Small intestine (tissue), 7 donors: Measurements from ENCODE around the gene CDC6. TPM values are rescaled to one million over a fixed set of nuclear protein-coding genes. Genes with fewer than 3 reads are reported as not detected.

Source experiments
- DNase-seq, 2 donors: peaks; one replicate each; pipeline versions ENCODE4 v3.0.0 to v3.0.0-alpha.2; 2013
- FAIRE-seq: peaks from 2 replicates; lab custom pipeline; 2012; peaks lifted over from hg19 to GRCh38; lab: Jason Lieb, UNC
- H3K27ac ChIP-seq, 3 donors: one replicate each; pipeline ENCODE4 v1.5.1; 2013; ENCODE audit warnings: low read length in 2 of 3, mild to moderate bottlenecking in 2 of 3, control low read depth in 1 of 3, inconsistent platforms in 1 of 3, low read depth in 1 of 3, moderate library complexity in 1 of 3
- H3K27me3 ChIP-seq, 3 donors: one replicate each; pipeline ENCODE4 v1.6.1; 2013; ENCODE audit warnings: low read length in 3 of 3, inconsistent platforms in 1 of 3; ENCODE audit not compliant: control insufficient read depth in 3 of 3, insufficient read depth in 3 of 3
- H3K36me3 ChIP-seq, 3 donors: one replicate each; pipeline ENCODE4 v1.6.1; 2013; ENCODE audit warnings: low read length in 3 of 3, inconsistent platforms in 1 of 3, low read depth in 1 of 3, mild to moderate bottlenecking in 1 of 3, moderate library complexity in 1 of 3; ENCODE audit not compliant: control insufficient read depth in 3 of 3, insufficient read depth in 2 of 3
- H3K4me1 ChIP-seq, 3 donors: one replicate each; pipeline ENCODE4 v1.6.1; 2013; ENCODE audit warnings: low read length in 2 of 3, inconsistent platforms in 1 of 3, low read depth in 1 of 3, mild to moderate bottlenecking in 1 of 3, moderate library complexity in 1 of 3; ENCODE audit not compliant: control insufficient read depth in 3 of 3, insufficient read depth in 2 of 3
- H3K4me3 ChIP-seq, 3 donors: one replicate each; pipeline ENCODE4 v1.5.1; 2013; ENCODE audit warnings: low read length in 3 of 3, control low read depth in 1 of 3, inconsistent platforms in 1 of 3, low read depth in 1 of 3, mild to moderate bottlenecking in 1 of 3, moderate library complexity in 1 of 3
- H3K9me3 ChIP-seq, 2 donors: one replicate each; pipeline ENCODE4 v1.6.1; 2013; ENCODE audit warnings: low read depth in 1 of 2, low read length in 1 of 2; ENCODE audit not compliant: control insufficient read depth in 2 of 2, insufficient read depth in 1 of 2
- WGBS, 3 donors: extraction: QIAGEN DNeasy Blood & Tissue Kit; methylation state at CpG; one replicate each; pipeline ENCODE4 v1.1.7; 2013; 5-methylcytosine and 5-hydroxymethylcytosine counted together
- polyA plus RNA-seq, 4 donors: library from polyadenylated mRNA; stranded (reverse) in 3 of 4; unstranded in 1 of 4; fragments of 200-250 nt in 3 of 4; fragments of 120-200 nt in 1 of 4; gene quantifications; one replicate each; pipeline versions ENCODE4 v1.2.1 to v1.2.3, GENCODE V29; 2013
- donor health status: healthy with polysubstance abuse.
- donor health status: control.
- donor health status: control.
- donor health status: Bipolar disorder and iron deficiency.
- donor health status: healthy.

Gene CDC6
- polyA plus RNA-seq, 4 donors = 2.5 to 11.5 (median 7.3) TPM

DNA sequence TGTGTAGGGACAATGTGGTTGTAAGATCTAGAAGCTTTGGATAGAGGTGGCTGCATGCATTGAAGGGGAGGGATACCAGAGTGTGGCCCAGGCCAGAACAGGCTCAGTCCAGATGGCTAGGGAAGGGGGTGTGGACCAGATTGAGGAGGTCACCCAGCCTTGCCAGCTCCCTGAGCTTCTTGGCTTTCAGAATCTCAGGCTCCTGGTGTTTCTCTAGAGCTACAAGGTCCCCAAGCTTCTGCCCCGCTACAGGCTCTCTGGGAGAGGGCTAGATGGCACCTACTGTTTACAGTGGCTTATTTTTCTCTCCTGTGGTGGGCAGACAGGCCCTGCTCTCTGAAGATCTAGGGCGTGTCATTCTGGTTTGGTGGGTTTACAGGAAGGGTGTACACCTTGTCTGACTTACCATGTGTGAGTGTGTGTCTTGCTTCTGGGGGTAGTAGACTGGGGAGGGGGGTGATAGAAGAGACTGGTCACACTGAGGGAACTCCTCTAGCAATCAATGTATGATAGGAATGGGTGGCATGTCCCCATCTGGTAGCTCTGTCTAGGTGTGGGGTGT is 22.4 kb downstream of the CDC6 start:
- peak overlapping the region in 2 of 3 donors; percentile 24 to 66 for H3K27ac ChIP-seq
- no peaks in the 10 kb centered on the region for H3K9me3 ChIP-seq
- H3K36me3 ChIP-seq = no peaks in the 10 kb centered on the region
- H3K4me3 ChIP-seq = peak overlapping the region in 1 of 3 donors; percentile 71
- DNase-seq = no peak
- H3K4me1 ChIP-seq = peaks cover 15 to 60% (median 33%) of the 10 kb centered on the region in 3 donors
- 60 to 75% (median 72%) methylated on average over 2 of the region's 2 CpGs for WGBS, 3 donors
- no peaks in the 10 kb centered on the region for H3K27me3 ChIP-seq
- FAIRE-seq = no peak

DNA sequence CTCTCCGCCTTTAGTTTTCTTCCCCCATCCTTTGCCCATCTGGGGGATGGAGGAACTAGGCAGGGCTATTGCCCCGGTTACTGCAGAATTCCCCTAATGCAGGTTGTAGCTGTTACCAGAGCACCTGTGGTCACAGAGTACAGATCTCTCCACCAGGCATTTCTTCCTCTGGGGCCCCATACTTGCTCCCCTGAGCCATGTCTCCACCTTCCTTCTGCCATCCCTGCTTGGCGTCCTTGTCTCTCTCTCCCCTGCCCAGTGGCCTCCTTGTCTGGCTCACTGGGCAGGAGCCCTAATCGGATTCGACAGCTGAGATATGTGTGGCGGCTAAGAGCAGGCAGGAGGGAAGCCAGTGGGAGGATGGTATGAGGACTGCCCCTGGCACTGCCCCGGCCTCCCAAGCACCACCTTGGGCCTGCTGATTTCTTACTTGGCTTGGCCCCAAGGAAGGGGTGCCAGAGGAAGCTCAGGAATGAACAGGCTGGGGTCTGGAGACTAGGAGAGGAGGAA is 23.3 kb downstream of the CDC6 start:
- WGBS, 3 donors = 35 to 60% (median 36%) methylated on average over 7 of the region's 7 CpGs
- Histone ChIP-seq H3K27ac (no peak overlapping the region), H3K36me3 (no peaks in the 10 kb centered on the region), H3K27me3 (no peaks in the 10 kb centered on the region), H3K4me1 (peaks cover 15 to 69% (median 38%) of the 10 kb centered on the region in 3 donors), H3K9me3 (no peaks in the 10 kb centered on the region), H3K4me3 (no peak overlapping the region)
- no peak for DNase-seq
- no peak for FAIRE-seq

DNA sequence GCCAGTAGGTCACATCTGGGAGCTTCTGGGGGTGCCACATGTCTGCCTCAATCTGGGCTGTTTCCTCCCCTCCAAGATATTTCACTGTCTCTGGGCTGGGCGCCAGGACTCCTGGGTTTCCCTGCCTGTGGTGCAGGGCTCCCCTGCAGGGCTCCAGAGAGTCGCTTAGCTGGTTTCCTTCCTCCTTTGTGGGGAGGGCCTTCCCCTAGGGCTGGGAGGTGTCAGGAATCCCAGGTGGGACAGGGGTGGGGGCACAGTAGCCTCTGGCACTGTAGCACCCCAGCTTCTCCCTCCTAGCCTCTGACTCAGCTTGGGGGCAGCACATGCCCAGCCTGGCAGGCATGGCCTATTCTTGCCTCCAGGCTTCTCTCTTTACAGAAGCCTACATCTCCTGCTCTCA is 23.9 kb downstream of the CDC6 start:
- FAIRE-seq (no peak), DNase-seq (no peak)
- Histone ChIP-seq H3K27me3 (no peaks in the 10 kb centered on the region), H3K27ac (no peak overlapping the region), H3K4me1 (peaks cover 12 to 70% (median 42%) of the 10 kb centered on the region in 3 donors), H3K9me3 (no peaks in the 10 kb centered on the region), H3K36me3 (no peaks in the 10 kb centered on the region), H3K4me3 (no peak overlapping the region)
- WGBS, 3 donors = 16 to 35% (median 30%) methylated on average over 2 of the region's 2 CpGs

- 58 to 80% (median 79%) methylated on average over 7 of the region's 7 CpGs for WGBS, 3 donors
- DNase-seq (no peak), FAIRE-seq (no peak)
- no peak overlapping the region for H3K4me3 ChIP-seq
- H3K27me3 ChIP-seq = no peaks in the 10 kb centered on the region
- peaks cover 13 to 70% (median 39%) of the 10 kb centered on the region in 3 donors for H3K4me1 ChIP-seq
- H3K36me3 ChIP-seq = no peaks in the 10 kb centered on the region
- no peaks in the 10 kb centered on the region for H3K9me3 ChIP-seq
- H3K27ac ChIP-seq = no peak overlapping the region
Observed at GRCh38 chr17:40312131-40312731, 24.6 kb downstream of the CDC6 start.

GRCh38 chr17:40312893-40313667 is 25.4 kb downstream of the CDC6 start:
- H3K9me3 ChIP-seq = no peaks in the 10 kb centered on the region
- H3K27ac ChIP-seq = peak overlapping the region in 1 of 3 donors; percentile 11
- no peak for FAIRE-seq
- H3K36me3 ChIP-seq = no peaks in the 10 kb centered on the region
- H3K4me3 ChIP-seq = no peak overlapping the region
- no peak for DNase-seq
- peaks cover 9 to 68% (median 36%) of the 10 kb centered on the region in 3 donors for H3K4me1 ChIP-seq
- no peaks in the 10 kb centered on the region for H3K27me3 ChIP-seq
- WGBS, 3 donors = 66 to 73% (median 71%) methylated on average over 4 of the region's 4 CpGs

- Histone ChIP-seq H3K27me3 (no peaks in the 10 kb centered on the region), H3K9me3 (no peaks in the 10 kb centered on the region), H3K27ac (no peak overlapping the region), H3K36me3 (no peaks in the 10 kb centered on the region), H3K4me3 (no peak overlapping the region), H3K4me1 (peaks cover 9 to 62% (median 27%) of the 10 kb centered on the region in 3 donors)
- no peak for DNase-seq
- no peak for FAIRE-seq
- WGBS, 3 donors = 58 to 63% (median 60%) methylated on average over 7 of the region's 7 CpGs
Observed at GRCh38 chr17:40313668-40314583, 26.2 kb downstream of the CDC6 start.

DNA sequence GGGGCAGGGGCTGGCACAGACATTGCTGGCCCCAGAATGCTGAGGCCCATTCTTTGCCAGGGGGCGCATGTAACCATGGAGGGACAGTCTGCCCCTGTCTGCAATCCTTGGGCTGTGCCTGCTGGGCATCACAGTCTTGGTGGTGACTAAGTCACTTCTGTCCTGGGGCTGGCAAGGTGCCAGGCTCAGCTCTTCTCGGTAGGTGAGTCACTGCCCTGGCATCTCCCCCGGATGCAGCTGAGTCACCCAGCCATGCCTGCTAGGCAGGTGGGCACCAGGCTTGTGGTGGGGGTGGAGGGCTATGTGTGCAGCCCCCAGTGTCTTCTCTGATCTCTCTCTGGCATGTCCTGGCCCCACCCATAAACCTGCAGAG is 26.9 kb downstream of the CDC6 start:
- Histone ChIP-seq H3K27me3 (no peaks in the 10 kb centered on the region), H3K36me3 (no peaks in the 10 kb centered on the region), H3K4me3 (no peak overlapping the region), H3K9me3 (no peaks in the 10 kb centered on the region), H3K4me1 (peaks cover 5 to 65% (median 26%) of the 10 kb centered on the region in 3 donors), H3K27ac (peak overlapping the region in 1 of 3 donors; percentile 29)
- WGBS, 3 donors = 29 to 67% (median 33%) methylated on average over 1 to 3 of the region's 3 CpGs
- no peak for FAIRE-seq
- peak; percentile 58 to 96 for DNase-seq
